HL-60 (cell line): ENCODE results near the gene FIG4.

ENCODE experiments used
- GABPA ChIP-seq: IDR thresholded peaks from 2 replicates; pipeline ENCODE4 v1.6.1; 2012; ENCODE audit warnings: low read depth
- POLR2AphosphoS5 ChIP-seq: IDR thresholded peaks from 2 replicates; pipeline ENCODE4 v1.6.1; 2012; ENCODE audit warnings: low read depth
- TF ChIP-seq, protein P1 (sequence below): IDR thresholded peaks from one replicate; pipeline ENCODE4 v1.5.1; 2011; ENCODE audit warnings: low read length, control low read depth, inconsistent platforms; ENCODE audit not compliant: insufficient read depth

DNA sequence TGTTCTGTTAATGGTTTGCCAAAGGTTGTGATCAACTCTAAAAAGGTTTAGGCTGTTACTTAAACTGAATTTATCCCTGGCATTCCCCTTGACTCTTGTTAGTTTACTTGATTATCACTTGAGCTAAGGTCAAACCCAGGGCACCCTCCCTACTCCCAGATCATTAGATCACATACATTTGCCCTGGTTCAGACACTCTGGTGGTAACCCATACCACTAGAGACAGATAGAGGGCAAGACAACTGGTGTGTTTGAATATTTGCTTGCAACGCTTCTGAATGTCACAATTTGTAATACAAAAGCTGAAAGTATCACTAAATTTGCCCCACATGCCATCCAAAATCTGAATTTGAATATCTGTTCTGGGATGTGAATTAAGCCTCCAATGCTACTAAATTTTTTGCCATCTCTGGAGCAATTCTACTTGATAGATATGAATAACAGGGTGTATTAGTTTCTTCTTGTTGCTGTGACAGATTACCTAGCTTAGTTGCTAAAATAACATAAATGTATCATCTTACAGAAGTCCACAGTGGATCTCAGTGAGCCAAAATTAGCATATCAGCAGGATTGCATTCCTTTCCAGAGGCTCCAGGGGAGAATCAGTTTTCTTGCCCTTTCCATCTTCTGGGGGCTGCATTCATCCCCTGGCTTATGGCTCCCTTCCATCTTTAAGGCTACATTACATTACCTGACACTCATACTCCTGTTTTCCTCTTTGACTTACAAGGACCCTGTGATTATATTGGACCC is 45.4 kb downstream of the FIG4 start:
- TF ChIP-seq, protein P1, sequence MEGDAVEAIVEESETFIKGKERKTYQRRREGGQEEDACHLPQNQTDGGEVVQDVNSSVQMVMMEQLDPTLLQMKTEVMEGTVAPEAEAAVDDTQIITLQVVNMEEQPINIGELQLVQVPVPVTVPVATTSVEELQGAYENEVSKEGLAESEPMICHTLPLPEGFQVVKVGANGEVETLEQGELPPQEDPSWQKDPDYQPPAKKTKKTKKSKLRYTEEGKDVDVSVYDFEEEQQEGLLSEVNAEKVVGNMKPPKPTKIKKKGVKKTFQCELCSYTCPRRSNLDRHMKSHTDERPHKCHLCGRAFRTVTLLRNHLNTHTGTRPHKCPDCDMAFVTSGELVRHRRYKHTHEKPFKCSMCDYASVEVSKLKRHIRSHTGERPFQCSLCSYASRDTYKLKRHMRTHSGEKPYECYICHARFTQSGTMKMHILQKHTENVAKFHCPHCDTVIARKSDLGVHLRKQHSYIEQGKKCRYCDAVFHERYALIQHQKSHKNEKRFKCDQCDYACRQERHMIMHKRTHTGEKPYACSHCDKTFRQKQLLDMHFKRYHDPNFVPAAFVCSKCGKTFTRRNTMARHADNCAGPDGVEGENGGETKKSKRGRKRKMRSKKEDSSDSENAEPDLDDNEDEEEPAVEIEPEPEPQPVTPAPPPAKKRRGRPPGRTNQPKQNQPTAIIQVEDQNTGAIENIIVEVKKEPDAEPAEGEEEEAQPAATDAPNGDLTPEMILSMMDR, result no peak
- TF ChIP-seq POLR2AphosphoS5 (no peak), GABPA (no peak)
